Measurements from ENCODE around the gene STK32C. TPM values are rescaled to one million over a fixed set of nuclear protein-coding genes. Genes with fewer than 3 reads are reported as not detected.

The STK32C gene
- total and polyA plus RNA-seq, 10 of the 15 experiments (the other 5 are each of a cell fraction or from before 2014, with no cell fraction given) = 1.5 to 18.1 (median 6.4) TPM

DNA sequence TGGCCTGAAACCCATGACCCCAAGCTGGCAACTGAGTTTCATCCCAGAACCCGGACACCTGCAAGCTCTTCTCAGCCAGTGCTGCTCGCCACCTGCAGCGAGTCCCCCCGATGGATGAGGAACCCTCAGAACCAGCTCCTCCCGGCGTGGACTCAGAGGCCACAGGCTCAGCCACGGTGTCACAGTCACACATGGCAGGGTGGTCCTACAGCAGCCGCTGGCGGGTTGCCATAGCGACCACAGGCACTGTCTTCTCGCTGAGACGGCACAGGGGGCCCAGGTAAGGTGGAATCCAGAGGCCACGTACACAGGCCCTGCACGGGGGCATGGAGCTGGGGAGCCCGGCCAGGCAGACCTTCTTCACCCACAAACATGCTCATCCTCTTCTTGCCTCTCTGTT is 67.6 kb downstream of the STK32C start:
- ATAC-seq = no peak
- TF ChIP-seq, protein P1, sequence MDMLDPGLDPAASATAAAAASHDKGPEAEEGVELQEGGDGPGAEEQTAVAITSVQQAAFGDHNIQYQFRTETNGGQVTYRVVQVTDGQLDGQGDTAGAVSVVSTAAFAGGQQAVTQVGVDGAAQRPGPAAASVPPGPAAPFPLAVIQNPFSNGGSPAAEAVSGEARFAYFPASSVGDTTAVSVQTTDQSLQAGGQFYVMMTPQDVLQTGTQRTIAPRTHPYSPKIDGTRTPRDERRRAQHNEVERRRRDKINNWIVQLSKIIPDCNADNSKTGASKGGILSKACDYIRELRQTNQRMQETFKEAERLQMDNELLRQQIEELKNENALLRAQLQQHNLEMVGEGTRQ (IDR thresholded peaks at IDR 0.05; ENCODE audit: borderline replicate concordance, low read depth, low read length) = no peak
- TF ChIP-seq NFXL1 (IDR thresholded peaks at IDR 0.05; ENCODE audit: borderline replicate concordance) = no peak
- no peak for TF ChIP-seq ZNF217 (IDR thresholded peaks at IDR 0.05)
- TF ChIP-seq, protein P2, sequence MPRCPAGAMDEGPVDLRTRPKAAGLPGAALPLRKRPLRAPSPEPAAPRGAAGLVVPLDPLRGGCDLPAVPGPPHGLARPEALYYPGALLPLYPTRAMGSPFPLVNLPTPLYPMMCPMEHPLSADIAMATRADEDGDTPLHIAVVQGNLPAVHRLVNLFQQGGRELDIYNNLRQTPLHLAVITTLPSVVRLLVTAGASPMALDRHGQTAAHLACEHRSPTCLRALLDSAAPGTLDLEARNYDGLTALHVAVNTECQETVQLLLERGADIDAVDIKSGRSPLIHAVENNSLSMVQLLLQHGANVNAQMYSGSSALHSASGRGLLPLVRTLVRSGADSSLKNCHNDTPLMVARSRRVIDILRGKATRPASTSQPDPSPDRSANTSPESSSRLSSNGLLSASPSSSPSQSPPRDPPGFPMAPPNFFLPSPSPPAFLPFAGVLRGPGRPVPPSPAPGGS (IDR thresholded peaks at IDR 0.05; ENCODE audit: borderline replicate concordance, insufficient read depth, low read depth, low read length, poor library complexity, severe bottlenecking) = no peak
- TF ChIP-seq BACH1 (IDR thresholded peaks at IDR 0.05; ENCODE audit: borderline replicate concordance) = no peak
- POLR2A ChIA-PET = no interaction called here
- RAD21 ChIA-PET (ENCODE audit: unreplicated experiment) = no interaction called here
- CTCF ChIA-PET = no interaction called here
- Histone ChIP-seq H3K4me2 (ENCODE audit: control insufficient read depth, insufficient read depth) (no peak overlapping the region), H4K20me1 (ENCODE audit: control insufficient read depth, insufficient read depth) (no peaks in the 10 kb centered on the region), H3K36me3 (ENCODE audit: control insufficient read depth in 2 of 2, insufficient read depth in 2 of 2, low read length in 1 of 2) (no peaks in the 10 kb centered on the region), H3K4me3 (no peak overlapping the region), H3K4me1 (ENCODE audit: control insufficient read depth, insufficient read depth, low read length) (no peaks in the 10 kb centered on the region), H3K27me3 (replicated peaks in 1 of 2; ENCODE audit: control insufficient read depth in 2 of 2, insufficient read depth in 2 of 2, low read length in 1 of 2) (no peaks in the 10 kb centered on the region), H3K9me3 (replicated peaks; ENCODE audit: control insufficient read depth, insufficient read depth, low read length) (no peaks in the 10 kb centered on the region), H3K9ac (ENCODE audit: control insufficient read depth, insufficient read depth, low read length) (no peak overlapping the region), H3K79me2 (ENCODE audit: control insufficient read depth, insufficient read depth, low read length) (no peaks in the 10 kb centered on the region), H3K27ac (ENCODE audit: control insufficient read depth, insufficient read depth) (no peak overlapping the region), H2AFZ (ENCODE audit: control insufficient read depth, low read depth, low read length) (no peak overlapping the region)
- intact Hi-C loops (cut with micrococcal nuclease; ENCODE audit: unreplicated experiment) = no loop called here
- BruUV-seq (replicated peaks) = no TSS peak
- SMC1A ChIA-PET (ENCODE audit: uncharacterized antibody, unreplicated experiment) = no interaction called here
- WGBS (ENCODE audit: insufficient coverage, insufficient replicate concordance, low lambda C conversion rate, missing lambda C conversion rate) = 41% methylated on average over 14 of the region's 15 CpGs
- DNase-seq (ENCODE audit: low read depth, low spot score) = no peak
- FAIRE-seq = no peak
- in situ Hi-C loops (cut with MboI) = no loop called here

Measured in GM12878 (cell line).